Esophagus squamous epithelium (tissue), 4 donors: ENCODE results near the gene KSR2.

Experiments used
- CTCF ChIP-seq, 6 experiments: fragments of 450-650 bp in 4 of 6; fragments of 200-600 bp in 2 of 6; sonication (generic) in 2 of 6; IDR thresholded peaks; one replicate each; pipeline ENCODE4 v1.5.1; 2016 to 2019; ENCODE audit warnings: antibody characterized with exemption in 6 of 6, mild to moderate bottlenecking in 4 of 6, moderate library complexity in 4 of 6
- POLR2A ChIP-seq, 4 donors: fragments of 450-650 bp; IDR thresholded peaks; one replicate each; pipeline ENCODE4 v1.6.1; 2017; ENCODE audit warnings: antibody characterized with exemption in 4 of 4, mild to moderate bottlenecking in 4 of 4, moderate library complexity in 3 of 4

- TF ChIP-seq CTCF (IDR thresholded peaks at IDR 0.05) (no peak), POLR2A (IDR thresholded peaks at IDR 0.05) (no peak)
Measured at GRCh38 chr12:117863002-117863709, 105.6 kb downstream of the KSR2 start.
